Activated naive CD4-positive, alpha-beta T cell treated with anti-CD3 and anti-CD28 coated beads for 36 hours (primary cell): ENCODE data around the gene SLBP. TPM values are rescaled to one million over a fixed set of nuclear protein-coding genes. Genes with fewer than 3 reads are reported as not detected.

Experiments
- CTCF ChIA-PET: fragments of 350-600 bp; sonication (Branson Sonifier 250); formaldehyde crosslinking; loops from one replicate; lab custom pipeline; 2021; ENCODE audit warnings: antibody characterized with exemption; lab: Charles Lee
- DNase-seq: peaks from one replicate; pipeline ENCODE4 v3.0.0-alpha.2; 2020
- H3K27ac Mint-ChIP-seq: one replicate; pipeline ENCODE4 v1.8.0; 2021; ENCODE audit warnings: mild to moderate bottlenecking, mixed read lengths
- H3K27me3 Mint-ChIP-seq: one replicate; pipeline ENCODE4 v1.8.0; 2021; ENCODE audit warnings: low read depth, mixed read lengths
- H3K36me3 Mint-ChIP-seq: one replicate; pipeline ENCODE4 v1.8.0; 2021; ENCODE audit warnings: low read depth, mixed read lengths
- H3K4me1 Mint-ChIP-seq: one replicate; pipeline ENCODE4 v1.8.0; 2021; ENCODE audit warnings: low read depth, mixed read lengths
- H3K4me3 Mint-ChIP-seq: one replicate; pipeline ENCODE4 v1.8.0; 2021; ENCODE audit warnings: mild to moderate bottlenecking, moderate library complexity, mixed read lengths
- H3K9me3 Mint-ChIP-seq: one replicate; pipeline ENCODE4 v1.8.0; 2021; ENCODE audit warnings: mixed read lengths
- intact Hi-C: fragments of 100-400 bp; cut with micrococcal nuclease; formaldehyde crosslinking; loops from one replicate; pipeline ENCODE4 v1.15.1; 2023
- total RNA-seq, 2 experiments: library from RNA; stranded (reverse); gene quantifications; one replicate each; pipeline ENCODE4 v1.2.3, GENCODE V29; 2021

SLBP gene
- total RNA-seq, 2 experiments from 2014 or later: 75.4 to 77.1 TPM

DNA sequence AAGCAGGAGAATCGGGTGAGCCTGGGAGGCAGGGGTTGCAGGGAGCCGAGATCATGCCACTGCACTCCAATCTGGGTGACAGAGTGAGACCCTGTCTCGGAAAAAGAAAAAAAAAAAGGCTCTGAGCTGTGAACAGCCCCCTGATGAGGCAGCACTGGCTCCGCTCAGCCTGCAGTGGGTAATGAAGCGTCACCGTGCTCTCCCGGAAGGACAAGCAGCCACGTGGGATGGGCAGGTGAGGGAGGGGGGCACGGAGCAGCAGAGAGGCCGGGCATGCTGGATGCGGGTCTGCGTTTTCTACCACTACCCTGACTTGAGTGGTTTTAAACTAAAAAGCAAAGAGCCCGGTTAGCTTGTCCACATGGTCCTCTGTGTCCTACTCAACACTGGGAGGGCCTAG is 24.7 kb upstream of the SLBP start:
- intact Hi-C loops: no loop called here
- CTCF ChIA-PET: no interaction called here
- Mint-ChIP-seq H3K4me3 (no peak overlapping the region), H3K4me1 (peaks cover 4% of the 10 kb centered on the region), H3K27me3 (no peaks in the 10 kb centered on the region), H3K27ac (no peak overlapping the region), H3K9me3 (peaks cover 13% of the 10 kb centered on the region), H3K36me3 (peaks cover 78% of the 10 kb centered on the region)
- no peak for DNase-seq

DNA sequence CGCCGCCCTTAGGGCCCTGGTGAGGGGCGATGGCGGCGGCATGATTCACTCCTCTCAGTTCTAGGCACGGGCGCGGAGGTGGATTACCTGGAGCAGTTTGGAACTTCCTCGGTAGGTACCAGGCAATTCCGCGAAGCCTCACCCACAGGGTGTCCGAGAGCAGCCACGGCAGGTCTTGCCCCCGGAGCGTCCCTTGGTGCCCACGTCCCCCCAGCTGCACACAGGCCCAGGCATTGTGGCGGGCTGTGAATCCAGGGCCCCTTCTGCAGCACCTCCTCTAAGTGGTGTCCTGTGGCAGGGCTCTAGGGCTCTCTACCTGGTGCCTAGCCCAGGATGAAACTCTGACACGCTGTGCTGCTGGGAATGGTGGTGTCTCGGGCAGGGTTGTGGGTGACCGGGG is 23.1 kb upstream of the SLBP start:
- H3K27me3 Mint-ChIP-seq: no peaks in the 10 kb centered on the region
- peaks cover 13% of the 10 kb centered on the region for H3K9me3 Mint-ChIP-seq
- H3K36me3 Mint-ChIP-seq: peaks cover 75% of the 10 kb centered on the region
- intact Hi-C loops: no loop called here
- CTCF ChIA-PET: interaction anchor here (0.5 kb wide), 1 partner anchor 453 kb away, joined by 3 read pairs; no protein-coding TSS in a partner anchor
- peaks cover 19% of the 10 kb centered on the region for H3K4me1 Mint-ChIP-seq
- no peak overlapping the region for H3K27ac Mint-ChIP-seq
- no peak overlapping the region for H3K4me3 Mint-ChIP-seq
- DNase-seq: no peak

DNA sequence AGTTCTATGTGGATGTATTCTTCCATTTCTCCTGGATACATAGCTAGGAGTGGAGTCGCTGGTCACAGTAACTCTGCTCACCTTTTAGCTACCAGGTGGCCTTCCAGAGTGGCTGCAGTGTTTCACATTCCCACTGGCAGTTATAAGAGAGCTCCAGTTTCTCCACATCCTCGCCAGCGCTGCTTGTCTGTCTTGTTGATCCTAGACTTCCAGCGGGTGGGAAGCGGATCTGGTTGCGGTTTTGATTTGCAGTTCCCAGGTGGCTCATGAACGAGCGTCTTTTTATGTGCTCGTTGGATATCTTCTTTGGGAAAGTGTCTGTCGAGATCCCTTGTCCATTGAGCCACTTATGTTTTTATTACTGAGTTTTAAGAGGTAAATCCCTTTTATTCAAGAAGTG is 20.8 kb upstream of the SLBP start:
- intact Hi-C loops: no loop called here
- CTCF ChIA-PET: interaction anchor here (1.1 to 1.4 kb wide), 2 partner anchors 15 to 40 kb away, joined by 5 read pairs; no protein-coding TSS in a partner anchor
- Mint-ChIP-seq H3K4me3 (no peak overlapping the region), H3K36me3 (peaks cover 73% of the 10 kb centered on the region), H3K27me3 (no peaks in the 10 kb centered on the region), H3K4me1 (peaks cover 32% of the 10 kb centered on the region), H3K9me3 (peaks cover 4% of the 10 kb centered on the region), H3K27ac (no peak overlapping the region)
- no peak for DNase-seq

DNA sequence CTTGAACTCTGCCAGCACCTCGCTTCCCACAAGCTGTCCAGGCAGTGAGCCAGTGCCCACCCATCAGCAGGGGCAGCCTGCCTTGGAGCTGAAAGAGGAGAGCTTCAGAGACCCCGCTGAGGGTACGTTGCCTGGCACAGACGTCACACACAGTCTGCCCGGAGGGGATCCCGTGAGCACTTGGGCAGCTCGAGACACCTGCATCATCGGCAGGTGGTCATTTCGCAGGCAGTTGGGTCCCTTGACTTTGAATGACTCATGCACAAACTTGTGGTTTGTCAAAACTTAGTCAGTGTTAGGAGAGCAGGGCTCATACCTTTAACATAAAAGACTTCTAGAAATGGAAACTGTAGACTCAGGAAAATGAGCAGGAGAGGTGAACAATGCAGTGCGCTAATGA is 19.1 kb upstream of the SLBP start:
- H3K27ac Mint-ChIP-seq: peak overlapping the region; percentile 70
- intact Hi-C loops: no loop called here
- peaks cover 48% of the 10 kb centered on the region for H3K4me1 Mint-ChIP-seq
- no peak overlapping the region for H3K4me3 Mint-ChIP-seq
- H3K9me3 Mint-ChIP-seq: no peaks in the 10 kb centered on the region
- peaks cover 73% of the 10 kb centered on the region for H3K36me3 Mint-ChIP-seq
- DNase-seq: peak; percentile 32
- H3K27me3 Mint-ChIP-seq: no peaks in the 10 kb centered on the region
- CTCF ChIA-PET: interaction anchor here (2.3 kb wide), 1 partner anchor 38 kb away, joined by 17 read pairs; no protein-coding TSS in a partner anchor

DNA sequence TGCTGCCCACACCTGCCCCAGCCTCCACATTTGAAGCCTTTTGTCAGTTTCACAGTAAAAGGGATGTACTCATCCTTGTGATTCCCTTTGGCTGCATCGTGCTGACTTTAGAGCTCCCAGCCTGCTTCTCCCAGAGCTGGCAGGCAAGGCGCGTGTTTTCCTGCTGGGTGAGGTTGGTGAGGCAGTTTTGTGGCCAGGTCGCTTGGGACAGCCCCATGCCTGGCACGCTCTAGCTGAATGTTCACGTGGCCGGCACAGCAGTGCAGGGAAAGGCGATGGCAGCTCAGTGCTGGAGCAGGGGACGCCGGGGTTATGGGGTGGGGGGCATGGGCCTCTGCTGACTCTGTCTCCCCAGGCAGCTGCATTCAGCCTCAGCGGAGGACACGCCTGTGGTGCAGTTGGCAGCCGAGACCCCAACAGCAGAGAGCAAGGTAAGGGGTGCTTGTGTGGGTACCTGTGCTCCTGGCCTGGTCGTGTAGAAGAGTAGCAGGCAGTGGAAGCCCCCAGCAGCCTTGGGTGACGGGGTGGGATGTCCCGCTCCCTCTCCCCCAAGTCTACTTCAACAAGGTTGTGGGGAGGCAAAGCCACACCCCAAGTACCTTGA is 18.5 kb upstream of the SLBP start:
- Mint-ChIP-seq H3K36me3 (peaks cover 71% of the 10 kb centered on the region), H3K4me1 (peaks cover 52% of the 10 kb centered on the region), H3K27me3 (no peaks in the 10 kb centered on the region), H3K27ac (no peak overlapping the region), H3K4me3 (no peak overlapping the region), H3K9me3 (no peaks in the 10 kb centered on the region)
- CTCF ChIA-PET: interaction anchor here (0.6 to 2.3 kb wide), 4 partner anchors 9 to 42 kb away, joined by 3 to 17 read pairs (median 3); partner anchors contain the start of genes TACC3 and TMEM129
- intact Hi-C loops: no loop called here
- DNase-seq: no peak

DNA sequence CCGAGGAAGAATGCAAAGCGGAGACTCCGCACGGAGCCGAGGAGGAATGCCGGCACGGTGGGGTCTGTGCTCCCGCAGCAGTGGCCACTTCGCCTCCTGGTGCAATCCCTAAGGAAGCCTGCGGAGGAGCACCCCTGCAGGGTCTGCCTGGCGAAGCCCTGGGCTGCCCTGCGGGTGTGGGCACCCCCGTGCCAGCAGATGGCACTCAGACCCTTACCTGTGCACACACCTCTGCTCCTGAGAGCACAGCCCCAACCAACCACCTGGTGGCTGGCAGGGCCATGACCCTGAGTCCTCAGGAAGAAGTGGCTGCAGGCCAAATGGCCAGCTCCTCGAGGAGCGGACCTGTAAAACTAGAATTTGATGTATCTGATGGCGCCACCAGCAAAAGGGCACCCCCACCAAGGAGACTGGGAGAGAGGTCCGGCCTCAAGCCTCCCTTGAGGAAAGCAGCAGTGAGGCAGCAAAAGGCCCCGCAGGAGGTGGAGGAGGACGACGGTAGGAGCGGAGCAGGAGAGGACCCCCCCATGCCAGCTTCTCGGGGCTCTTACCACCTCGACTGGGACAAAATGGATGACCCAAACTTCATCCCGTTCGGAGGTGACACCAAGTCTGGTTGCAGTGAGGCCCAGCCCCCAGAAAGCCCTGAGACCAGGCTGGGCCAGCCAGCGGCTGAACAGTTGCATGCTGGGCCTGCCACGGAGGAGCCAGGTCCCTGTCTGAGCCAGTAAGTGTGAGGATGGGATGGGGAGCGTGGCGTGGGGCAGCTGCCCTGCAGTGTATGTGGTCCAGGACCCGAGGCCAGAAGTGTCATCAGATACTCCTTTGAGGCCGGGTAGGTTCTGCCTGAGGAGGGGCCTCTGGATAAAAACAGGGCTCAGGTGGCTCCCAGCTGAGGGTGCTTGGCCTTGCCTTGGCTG is 16.2 kb upstream of the SLBP start:
- intact Hi-C loops: loop anchor here (10.0 kb wide), 1 partner anchor 736 kb away; the partner anchor contains the start of gene RNF4
- H3K27ac Mint-ChIP-seq: no peak overlapping the region
- CTCF ChIA-PET: interaction anchor here (0.8 to 5.9 kb wide), 2 partner anchors 23 to 36 kb away, joined by 3 to 58 read pairs; no protein-coding TSS in a partner anchor
- peak overlapping the region; percentile 9 for H3K4me3 Mint-ChIP-seq
- no peaks in the 10 kb centered on the region for H3K9me3 Mint-ChIP-seq
- no peaks in the 10 kb centered on the region for H3K27me3 Mint-ChIP-seq
- peaks cover 73% of the 10 kb centered on the region for H3K36me3 Mint-ChIP-seq
- peak; percentile 5 for DNase-seq
- peaks cover 71% of the 10 kb centered on the region for H3K4me1 Mint-ChIP-seq

DNA sequence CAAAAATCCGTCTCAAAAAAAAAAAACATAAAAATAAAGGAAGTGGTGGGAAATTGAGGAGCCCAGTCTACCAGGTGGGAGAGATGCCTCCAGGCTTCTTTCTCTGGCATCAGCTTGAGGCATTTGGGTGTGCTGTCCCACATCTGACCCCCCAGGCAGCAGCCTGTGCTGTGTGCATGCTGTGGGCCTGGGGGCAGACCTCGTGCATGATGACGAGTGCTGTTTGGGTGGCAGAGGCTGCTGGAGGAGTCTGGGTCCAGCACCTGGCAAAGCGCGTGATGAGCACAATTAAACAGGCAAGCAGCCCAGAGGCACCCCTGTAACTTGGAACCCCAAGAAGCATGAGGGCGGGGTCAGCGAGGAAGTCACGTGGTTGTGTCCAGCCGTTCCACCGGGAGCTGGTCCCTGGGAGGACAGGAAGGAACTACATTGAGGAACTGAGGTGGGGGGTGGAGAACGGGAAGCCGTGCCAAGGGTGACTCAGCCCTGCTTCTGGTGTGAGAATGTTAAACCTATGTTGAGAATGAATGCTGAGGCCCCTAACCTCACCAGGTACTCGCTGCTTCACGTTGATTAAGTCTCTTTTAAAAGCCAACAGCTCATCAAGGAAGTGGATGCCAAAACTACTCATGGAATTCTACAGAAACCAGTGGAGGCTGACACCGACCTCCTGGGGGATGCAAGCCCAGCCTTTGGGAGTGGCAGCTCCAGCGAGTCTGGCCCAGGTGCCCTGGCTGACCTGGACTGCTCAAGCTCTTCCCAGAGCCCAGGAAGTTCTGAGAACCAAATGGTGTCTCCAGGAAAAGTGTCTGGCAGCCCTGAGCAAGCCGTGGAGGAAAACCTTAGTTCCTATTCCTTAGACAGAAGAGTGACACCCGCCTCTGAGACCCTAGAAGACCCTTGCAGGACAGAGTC is 15.3 kb upstream of the SLBP start:
- Mint-ChIP-seq H3K4me3 (no peak overlapping the region), H3K27me3 (no peaks in the 10 kb centered on the region), H3K36me3 (peaks cover 76% of the 10 kb centered on the region), H3K4me1 (peaks cover 74% of the 10 kb centered on the region), H3K9me3 (no peaks in the 10 kb centered on the region), H3K27ac (peak overlapping the region; percentile 46)
- intact Hi-C loops: loop anchor here (2.0 to 10.0 kb wide), 2 partner anchors 15 to 737 kb away; partner anchors contain the start of genes RNF4 and SLBP
- no peak for DNase-seq
- CTCF ChIA-PET: interaction anchor here (0.7 to 5.9 kb wide), 4 partner anchors 13 to 35 kb away, joined by 3 to 58 read pairs (median 3); no protein-coding TSS in a partner anchor

DNA sequence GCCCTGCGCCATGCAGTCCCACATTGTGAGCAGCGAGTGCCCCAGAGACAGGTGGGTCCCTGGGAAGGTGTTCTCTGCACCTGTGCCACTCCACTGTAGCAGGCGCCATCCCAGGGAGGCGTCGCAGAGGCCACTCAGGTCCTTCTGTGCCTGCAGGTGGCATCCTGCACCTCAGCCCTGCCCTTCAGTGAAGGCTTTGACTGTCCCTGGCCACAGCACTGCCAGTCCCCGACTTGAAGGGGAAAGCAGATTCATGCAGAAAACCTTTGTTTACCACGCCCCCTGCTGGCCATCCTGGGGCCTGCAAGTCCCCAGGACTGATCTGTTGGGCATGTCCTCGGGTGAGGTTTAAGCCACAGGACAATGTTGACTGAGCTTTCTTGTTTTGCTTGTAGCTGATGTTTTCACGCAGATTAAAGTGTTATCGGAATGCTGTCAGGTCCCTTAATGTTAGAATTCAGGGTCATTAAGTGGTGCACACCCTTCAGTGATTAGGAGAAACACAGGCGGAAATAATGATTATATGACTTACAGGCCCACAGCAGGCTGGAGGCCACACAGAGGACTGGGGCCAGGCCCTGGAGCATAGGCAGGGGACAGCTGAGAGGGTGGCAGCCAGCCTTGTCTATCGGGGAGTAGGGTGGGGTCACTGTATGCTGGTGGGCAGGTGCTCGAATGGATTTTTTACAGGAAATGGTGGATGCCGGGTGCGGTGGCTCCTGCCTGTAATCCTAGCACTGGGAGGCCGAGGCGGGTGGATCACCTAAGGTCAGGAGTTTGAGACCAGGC is 14.2 kb upstream of the SLBP start:
- CTCF ChIA-PET: interaction anchor here (0.7 to 5.9 kb wide), 6 partner anchors 12 to 34 kb away, joined by 3 to 58 read pairs (median 3); no protein-coding TSS in a partner anchor
- no peaks in the 10 kb centered on the region for H3K9me3 Mint-ChIP-seq
- H3K4me3 Mint-ChIP-seq: no peak overlapping the region
- H3K27ac Mint-ChIP-seq: peak overlapping the region; percentile 70
- no peaks in the 10 kb centered on the region for H3K27me3 Mint-ChIP-seq
- intact Hi-C loops: loop anchor here (1.0 to 10.0 kb wide), 3 partner anchors 14 to 738 kb away; partner anchors contain the start of genes RNF4 and SLBP
- DNase-seq: peak; percentile 93
- peaks cover 68% of the 10 kb centered on the region for H3K4me1 Mint-ChIP-seq
- H3K36me3 Mint-ChIP-seq: peaks cover 76% of the 10 kb centered on the region

DNA sequence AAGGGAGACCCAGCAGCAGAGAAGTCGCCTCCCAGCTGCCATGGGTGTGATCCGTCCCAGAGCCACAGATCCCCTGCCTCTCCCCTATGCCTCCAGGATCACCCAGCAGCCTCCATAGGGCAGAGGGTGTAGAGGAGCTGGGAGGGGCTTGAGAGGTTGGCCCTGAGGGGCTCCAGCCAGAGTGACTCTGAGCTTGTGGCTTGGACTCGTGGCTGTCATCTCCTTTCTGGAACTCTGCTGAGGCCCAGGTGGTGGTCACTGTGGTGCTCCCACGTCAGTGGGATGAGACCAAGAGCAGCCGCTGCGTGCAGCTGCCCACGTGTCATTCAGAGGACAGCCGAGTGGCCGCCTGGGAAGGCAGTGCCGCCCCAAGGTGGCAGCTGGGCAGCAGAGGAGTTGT is 13.4 kb upstream of the SLBP start:
- Mint-ChIP-seq H3K27ac (peak overlapping the region; percentile 63), H3K27me3 (no peaks in the 10 kb centered on the region), H3K9me3 (no peaks in the 10 kb centered on the region), H3K4me3 (no peak overlapping the region), H3K36me3 (peaks cover 72% of the 10 kb centered on the region), H3K4me1 (peaks cover 60% of the 10 kb centered on the region)
- intact Hi-C loops: loop anchor here (10.0 kb wide), 1 partner anchor 739 kb away; the partner anchor contains the start of gene RNF4
- CTCF ChIA-PET: interaction anchor here (0.6 to 5.9 kb wide), 5 partner anchors 8 to 568 kb away, joined by 3 to 58 read pairs (median 3); no protein-coding TSS in a partner anchor
- no peak for DNase-seq

DNA sequence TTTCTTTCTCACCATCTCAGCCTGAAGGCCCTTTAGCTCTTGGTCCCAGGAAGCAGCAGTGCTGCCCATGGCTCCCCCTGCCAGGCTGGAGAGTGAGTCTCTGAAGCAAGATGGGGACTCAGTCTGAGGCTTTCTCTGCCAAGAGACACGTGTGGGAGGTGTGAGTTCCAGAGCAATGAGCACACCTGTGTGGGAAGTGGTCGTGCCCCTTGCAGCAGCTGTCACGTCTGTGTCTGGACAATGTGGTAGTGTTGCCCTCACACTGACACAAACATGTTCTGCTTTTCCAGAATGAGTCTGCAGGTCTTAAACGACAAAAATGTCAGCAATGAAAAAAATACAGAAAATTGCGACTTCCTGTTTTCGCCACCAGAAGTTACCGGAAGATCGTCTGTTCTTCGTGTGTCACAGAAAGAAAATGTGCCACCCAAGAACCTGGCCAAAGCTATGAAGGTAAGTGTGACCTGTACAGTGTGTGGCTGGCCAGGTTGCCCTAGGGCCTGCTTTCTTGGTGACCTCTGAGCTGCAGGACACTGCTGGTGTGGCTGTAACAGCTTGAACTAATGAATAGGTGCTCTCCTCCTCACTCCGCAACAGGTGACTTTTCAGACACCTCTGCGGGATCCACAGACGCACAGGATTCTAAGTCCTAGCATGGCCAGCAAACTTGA is 11.1 kb upstream of the SLBP start:
- DNase-seq: peak; percentile 72
- H3K4me3 Mint-ChIP-seq: peak overlapping the region; percentile 94
- intact Hi-C loops: loop anchor here (2.0 to 10.0 kb wide), 5 partner anchors 436 to 1240 kb away; partner anchors contain the start of genes FGFRL1, GRK4, MAEA and NOP14
- H3K4me1 Mint-ChIP-seq: peaks cover 61% of the 10 kb centered on the region
- H3K9me3 Mint-ChIP-seq: no peaks in the 10 kb centered on the region
- no peaks in the 10 kb centered on the region for H3K27me3 Mint-ChIP-seq
- CTCF ChIA-PET: interaction anchor here (0.6 to 5.9 kb wide), 6 partner anchors 9 to 191 kb away, joined by 3 to 58 read pairs (median 4); no protein-coding TSS in a partner anchor
- peaks cover 62% of the 10 kb centered on the region for H3K36me3 Mint-ChIP-seq
- peak overlapping the region; percentile 98 for H3K27ac Mint-ChIP-seq
